SJCRH30 (cell line): ENCODE measurements around the gene ABCF1. TPM values are rescaled to one million over a fixed set of nuclear protein-coding genes. Genes with fewer than 3 reads are reported as not detected.
"Not testable (repeated sequence)": the region's sequence is repeated elsewhere in the genome, so short reads cannot be mapped to it uniquely, and the experiment has no call there.

Experiments
- DNase-seq, 2 experiments: peaks; one replicate each; pipeline ENCODE4 v3.0.0-alpha.2; 2015 to 2020
- H3K27ac ChIP-seq: fragments of 250-450 bp; sonication (Bioruptor Pico); 2 replicates; pipeline ENCODE4 v1.5.1; 2020; ENCODE audit warnings: mild to moderate bottlenecking, moderate library complexity
- H3K27me3 ChIP-seq: fragments of 250-450 bp; sonication (Bioruptor Pico); 2 replicates; pipeline ENCODE4 v1.5.1; 2020; ENCODE audit warnings: mild to moderate bottlenecking, moderate library complexity
- H3K36me3 ChIP-seq: fragments of 250-450 bp; sonication (Bioruptor Pico); 2 replicates; pipeline ENCODE4 v1.5.1; 2020; ENCODE audit warnings: mild to moderate bottlenecking, moderate library complexity
- H3K4me1 ChIP-seq: fragments of 250-450 bp; sonication (Bioruptor Pico); 2 replicates; pipeline ENCODE4 v1.5.1; 2020; ENCODE audit warnings: mild to moderate bottlenecking, moderate library complexity
- H3K4me3 ChIP-seq: fragments of 250-450 bp; sonication (Bioruptor Pico); 2 replicates; pipeline ENCODE4 v1.5.1; 2020; ENCODE audit warnings: mild to moderate bottlenecking, moderate library complexity
- H3K9me3 ChIP-seq: fragments of 250-450 bp; sonication (Bioruptor Pico); replicated peaks from 2 replicates; pipeline ENCODE4 v1.5.1; 2020; ENCODE audit warnings: mild to moderate bottlenecking, moderate library complexity
- total RNA-seq: library from RNA; depleted of rRNA; stranded (reverse); fragments of >200 nt; shearing (Covaris generic); gene quantifications from 2 replicates; pipeline ENCODE4 v1.2.3, GENCODE V29; 2014; rRNA removed

The ABCF1 gene
- total RNA-seq, result 68.0 and 74.7 TPM in 2 replicates

GRCh38 chr6:30571075-30571761, at the start of gene ABCF1:
Gene ABCF1 (plus strand): TSS chr6:30571442. CDS start chr6:30571488, 46 bp downstream.
- Histone ChIP-seq H3K9me3 (no peaks in the 10 kb centered on the region), H3K36me3 (peaks cover 9% of the 10 kb centered on the region), H3K4me1 (peaks cover 3% of the 10 kb centered on the region; the same call in 1 of the 2 replicates), H3K4me3 (peak within 1 kb of the TSS; percentile 95), H3K27me3 (no peaks in the 10 kb centered on the region), H3K27ac (peak within 1 kb of the TSS; percentile 86)
- peak; percentile 96 to 97 for DNase-seq

- not testable (repeated sequence) for H3K4me1 ChIP-seq, H3K4me3 ChIP-seq, H3K27ac ChIP-seq, H3K36me3 ChIP-seq, H3K9me3 ChIP-seq, H3K27me3 ChIP-seq, DNase-seq
These were observed 49.3 kb upstream of the ABCF1 start for GRCh38 chr6:30521952-30522351.

GRCh38 chr6:30526444-30526843, 44.8 kb upstream of the ABCF1 start:
- DNase-seq, H3K36me3 ChIP-seq, H3K4me3 ChIP-seq, H3K9me3 ChIP-seq, H3K27me3 ChIP-seq, H3K27ac ChIP-seq, H3K4me1 ChIP-seq: not testable (repeated sequence)

- H3K4me1 ChIP-seq, DNase-seq, H3K27ac ChIP-seq, H3K36me3 ChIP-seq, H3K4me3 ChIP-seq, H3K27me3 ChIP-seq, H3K9me3 ChIP-seq: not testable (repeated sequence)
These were observed 41.8 kb upstream of the ABCF1 start for GRCh38 chr6:30529349-30529875.

- no peak for DNase-seq
- H3K4me1 ChIP-seq, result no peaks in the 10 kb centered on the region; the same call in 1 of the 2 replicates
- H3K9me3 ChIP-seq, result peaks cover 4% of the 10 kb centered on the region; the same call in 1 of the 2 replicates
- no peaks in the 10 kb centered on the region for H3K36me3 ChIP-seq
- no peak overlapping the region for H3K27ac ChIP-seq
- H3K4me3 ChIP-seq, result no peak overlapping the region
- H3K27me3 ChIP-seq, result no peaks in the 10 kb centered on the region
These were observed 41.2 kb upstream of the ABCF1 start for GRCh38 chr6:30530014-30530413.

- H3K27ac ChIP-seq, result no peak overlapping the region
- H3K27me3 ChIP-seq, result no peaks in the 10 kb centered on the region
- DNase-seq, result no peak
- H3K4me1 ChIP-seq, result no peaks in the 10 kb centered on the region
- no peaks in the 10 kb centered on the region for H3K36me3 ChIP-seq
- no peak overlapping the region for H3K4me3 ChIP-seq
- no peaks in the 10 kb centered on the region for H3K9me3 ChIP-seq
These were observed 37.6 kb upstream of the ABCF1 start for GRCh38 chr6:30533460-30534294.

- DNase-seq, result no peak
- Histone ChIP-seq H3K27ac (no peak overlapping the region), H3K4me3 (no peak overlapping the region), H3K27me3 (no peaks in the 10 kb centered on the region), H3K36me3 (no peaks in the 10 kb centered on the region), H3K4me1 (no peaks in the 10 kb centered on the region), H3K9me3 (no peaks in the 10 kb centered on the region)
These were observed 33.3 kb upstream of the ABCF1 start for GRCh38 chr6:30537931-30538330.

GRCh38 chr6:30541515-30542403, 29.5 kb upstream of the ABCF1 start:
- no peaks in the 10 kb centered on the region for H3K9me3 ChIP-seq
- H3K4me3 ChIP-seq, result peak overlapping the region; percentile 12; the same call in 1 of the 2 replicates
- H3K27me3 ChIP-seq, result no peaks in the 10 kb centered on the region
- DNase-seq, result peak; percentile 51 to 85
- H3K27ac ChIP-seq, result no peak overlapping the region
- H3K4me1 ChIP-seq, result no peaks in the 10 kb centered on the region
- no peaks in the 10 kb centered on the region; the same call in 1 of the 2 replicates for H3K36me3 ChIP-seq

GRCh38 chr6:30542404-30542725, 28.9 kb upstream of the ABCF1 start:
- DNase-seq, result no peak
- no peaks in the 10 kb centered on the region; the same call in 1 of the 2 replicates for H3K36me3 ChIP-seq
- no peaks in the 10 kb centered on the region for H3K9me3 ChIP-seq
- no peak overlapping the region for H3K27ac ChIP-seq
- H3K27me3 ChIP-seq, result no peaks in the 10 kb centered on the region
- no peaks in the 10 kb centered on the region for H3K4me1 ChIP-seq
- no peak overlapping the region for H3K4me3 ChIP-seq

- Histone ChIP-seq H3K27me3 (no peaks in the 10 kb centered on the region), H3K27ac (no peak overlapping the region), H3K4me1 (no peaks in the 10 kb centered on the region), H3K4me3 (no peak overlapping the region), H3K9me3 (no peaks in the 10 kb centered on the region), H3K36me3 (no peaks in the 10 kb centered on the region; the same call in 1 of the 2 replicates)
- no peak for DNase-seq
These were observed 28.3 kb upstream of the ABCF1 start for GRCh38 chr6:30542915-30543314.

- Histone ChIP-seq H3K36me3 (no peaks in the 10 kb centered on the region; the same call in none of the 2 replicates), H3K27ac (no peak overlapping the region), H3K4me1 (no peaks in the 10 kb centered on the region), H3K27me3 (no peaks in the 10 kb centered on the region), H3K4me3 (no peak overlapping the region), H3K9me3 (no peaks in the 10 kb centered on the region)
- DNase-seq, result no peak
These were observed 27.4 kb upstream of the ABCF1 start for GRCh38 chr6:30543821-30544220.

GRCh38 chr6:30544666-30545272, 26.5 kb upstream of the ABCF1 start:
- DNase-seq, result peak; percentile 18 to 63
- H3K27ac ChIP-seq, result no peak overlapping the region

GRCh38 chr6:30547454-30547853, 23.8 kb upstream of the ABCF1 start:
- no peak overlapping the region for H3K4me3 ChIP-seq
- H3K27ac ChIP-seq, result no peak overlapping the region
- H3K27me3 ChIP-seq, result no peaks in the 10 kb centered on the region
- DNase-seq, result no peak
- H3K9me3 ChIP-seq, result no peaks in the 10 kb centered on the region
- H3K36me3 ChIP-seq, result peaks cover 13% of the 10 kb centered on the region
- no peaks in the 10 kb centered on the region for H3K4me1 ChIP-seq

More at GRCh38 chr6:30544666-30545272, 26.5 kb upstream of the ABCF1 start:
- Histone ChIP-seq H3K27me3 (no peaks in the 10 kb centered on the region), H3K36me3 (no peaks in the 10 kb centered on the region; the same call in none of the 2 replicates), H3K4me1 (no peaks in the 10 kb centered on the region), H3K9me3 (no peaks in the 10 kb centered on the region), H3K4me3 (no peak overlapping the region)

GRCh38 chr6:30548375-30548774, 22.9 kb upstream of the ABCF1 start:
- H3K27ac ChIP-seq, result no peak overlapping the region
- no peaks in the 10 kb centered on the region for H3K9me3 ChIP-seq
- H3K27me3 ChIP-seq, result no peaks in the 10 kb centered on the region
- DNase-seq, result no peak
- H3K4me1 ChIP-seq, result no peaks in the 10 kb centered on the region
- H3K4me3 ChIP-seq, result no peak overlapping the region
- H3K36me3 ChIP-seq, result peaks cover 18% of the 10 kb centered on the region
